Fibroblast of lung (primary cell): ENCODE data around the gene FCN2. TPM values are rescaled to one million over a fixed set of nuclear protein-coding genes. Genes with fewer than 3 reads are reported as not detected.

Source experiments
- DNase-seq, 2 donors: peaks; one replicate each; pipeline versions ENCODE4 v3.0.0 to v3.0.0-alpha.2; 2010; ENCODE audit warnings: low read depth in 2 of 2
- H2AFZ ChIP-seq: 2 replicates; pipeline ENCODE4 v1.5.1; 2012; ENCODE audit warnings: low read length, control low read depth, inconsistent platforms
- H3K27ac ChIP-seq: 2 replicates; pipeline ENCODE4 v1.5.1; 2011; ENCODE audit warnings: low read length, control low read depth; ENCODE audit not compliant: insufficient read depth
- H3K27me3 ChIP-seq: 2 replicates; pipeline ENCODE4 v1.5.1; 2011; ENCODE audit warnings: mild to moderate bottlenecking, low read length; ENCODE audit not compliant: control insufficient read depth, insufficient read depth
- H3K36me3 ChIP-seq: 2 replicates; pipeline ENCODE4 v1.5.1; 2011; ENCODE audit warnings: low read length; ENCODE audit not compliant: control insufficient read depth, insufficient read depth
- H3K4me1 ChIP-seq: 2 replicates; pipeline ENCODE4 v1.5.1; 2011; ENCODE audit warnings: low read length; ENCODE audit not compliant: control insufficient read depth, insufficient read depth; ENCODE audit errors: extremely low read depth
- H3K4me2 ChIP-seq: 2 replicates; pipeline ENCODE4 v1.5.1; 2011; ENCODE audit warnings: low read length, control low read depth; ENCODE audit not compliant: insufficient read depth; ENCODE audit errors: extremely low read depth
- H3K4me3 ChIP-seq, 4 experiments: fragments of 200-600 bp in 1 of 4; sonication (generic) in 1 of 4; replicated peaks in 1 of 4; 2 replicates each; pipeline ENCODE4 v1.5.1; 2011 to 2016; ENCODE audit warnings: low read length in 4 of 4, low read depth in 3 of 4, mild to moderate bottlenecking in 3 of 4, control low read depth in 2 of 4, inconsistent platforms in 1 of 4, mixed read lengths in 1 of 4; ENCODE audit not compliant: insufficient read depth in 1 of 4; ENCODE audit errors: control extremely low read depth in 1 of 4
- H3K79me2 ChIP-seq: 2 replicates; pipeline ENCODE4 v1.5.1; 2012; ENCODE audit warnings: mild to moderate bottlenecking, low read length, inconsistent platforms; ENCODE audit not compliant: control insufficient read depth, insufficient read depth
- H3K9ac ChIP-seq: 2 replicates; pipeline ENCODE4 v1.5.1; 2011; ENCODE audit warnings: mild to moderate bottlenecking, low read length, control low read depth; ENCODE audit not compliant: insufficient read depth
- H3K9me3 ChIP-seq: 2 replicates; pipeline ENCODE4 v1.5.1; 2012; ENCODE audit warnings: low read depth, low read length; ENCODE audit not compliant: control insufficient read depth, insufficient read depth
- H4K20me1 ChIP-seq: 2 replicates; pipeline ENCODE4 v1.5.1; 2011; ENCODE audit warnings: low read length; ENCODE audit not compliant: control insufficient read depth, insufficient read depth; ENCODE audit errors: extremely low read depth
- EZH2 ChIP-seq: IDR thresholded peaks from 2 replicates; pipeline ENCODE4 v1.5.1; 2012; ENCODE audit warnings: low read length, control low read depth, mild to moderate bottlenecking; ENCODE audit errors: missing control alignments
- polyA plus RNA-seq, 2 donors: library from polyadenylated mRNA; depleted of rRNA in 1 of 2; stranded (reverse) in 1 of 2; unstranded in 1 of 2; fragments of >200 nt; gene quantifications; 2 replicates each; pipeline ENCODE4 v1.2.1, GENCODE V29; 2011 to 2012; ENCODE audit warnings: missing spikeins in 1 of 2
- total RNA-seq: library from RNA; depleted of rRNA; stranded (reverse); fragments of >200 nt; gene quantifications from 2 replicates; pipeline ENCODE4 v1.2.1, GENCODE V29; 2014
- TF ChIP-seq, protein P1 (sequence below), 2 donors: IDR thresholded peaks in 1 of 2; conservative IDR thresholded peaks in 1 of 2; 1 replicate in 1 of 2; 2 replicates in 1 of 2; pipeline ENCODE4 v1.5.1; 2011 to 2012; ENCODE audit warnings: low read length in 2 of 2, control low read depth in 1 of 2, inconsistent platforms in 1 of 2, low read depth in 1 of 2, mild to moderate bottlenecking in 1 of 2

Gene FCN2
- total and polyA plus RNA-seq, 2 donors (not counting 1 experiment from before 2014, with no cell fraction given), result not detected

DNA sequence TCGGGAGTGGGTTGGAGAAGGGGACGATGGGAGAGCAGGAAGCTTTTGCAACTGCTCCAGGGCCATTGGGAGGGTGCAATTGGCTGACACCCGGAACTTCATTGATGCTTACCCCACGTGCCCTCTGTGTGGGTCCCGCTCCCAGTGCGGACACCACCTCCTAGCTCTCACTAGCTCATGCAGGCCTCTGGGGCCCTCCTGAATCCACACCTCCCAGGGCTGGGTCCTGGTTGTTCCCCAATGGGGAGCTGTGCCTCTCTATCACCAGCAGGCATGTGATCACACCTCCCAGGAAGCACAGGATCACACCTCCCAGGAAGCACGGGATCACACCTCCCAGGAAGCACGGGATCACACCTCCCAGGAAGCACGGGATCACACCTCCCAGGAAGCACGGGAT lies 32.1 kb upstream of the FCN2 start:
- H3K9ac ChIP-seq, result no peak overlapping the region
- H3K27ac ChIP-seq, result no peak overlapping the region
- no peaks in the 10 kb centered on the region for H3K9me3 ChIP-seq
- H3K79me2 ChIP-seq, result no peaks in the 10 kb centered on the region
- H3K4me3 ChIP-seq, result no peak overlapping the region
- H3K4me2 ChIP-seq, result no peak overlapping the region
- no peaks in the 10 kb centered on the region for H3K4me1 ChIP-seq
- TF ChIP-seq, protein P1, sequence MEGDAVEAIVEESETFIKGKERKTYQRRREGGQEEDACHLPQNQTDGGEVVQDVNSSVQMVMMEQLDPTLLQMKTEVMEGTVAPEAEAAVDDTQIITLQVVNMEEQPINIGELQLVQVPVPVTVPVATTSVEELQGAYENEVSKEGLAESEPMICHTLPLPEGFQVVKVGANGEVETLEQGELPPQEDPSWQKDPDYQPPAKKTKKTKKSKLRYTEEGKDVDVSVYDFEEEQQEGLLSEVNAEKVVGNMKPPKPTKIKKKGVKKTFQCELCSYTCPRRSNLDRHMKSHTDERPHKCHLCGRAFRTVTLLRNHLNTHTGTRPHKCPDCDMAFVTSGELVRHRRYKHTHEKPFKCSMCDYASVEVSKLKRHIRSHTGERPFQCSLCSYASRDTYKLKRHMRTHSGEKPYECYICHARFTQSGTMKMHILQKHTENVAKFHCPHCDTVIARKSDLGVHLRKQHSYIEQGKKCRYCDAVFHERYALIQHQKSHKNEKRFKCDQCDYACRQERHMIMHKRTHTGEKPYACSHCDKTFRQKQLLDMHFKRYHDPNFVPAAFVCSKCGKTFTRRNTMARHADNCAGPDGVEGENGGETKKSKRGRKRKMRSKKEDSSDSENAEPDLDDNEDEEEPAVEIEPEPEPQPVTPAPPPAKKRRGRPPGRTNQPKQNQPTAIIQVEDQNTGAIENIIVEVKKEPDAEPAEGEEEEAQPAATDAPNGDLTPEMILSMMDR (conservative IDR thresholded peaks at IDR 0.05 in 1 of 2, IDR thresholded peaks at IDR 0.05 in 1 of 2; ENCODE audit: low read depth in 1 of 2, low read length in 2 of 2), result no peak
- TF ChIP-seq EZH2, result no peak
- no peak overlapping the region for H2AFZ ChIP-seq
- no peaks in the 10 kb centered on the region for H3K27me3 ChIP-seq
- no peaks in the 10 kb centered on the region for H4K20me1 ChIP-seq
- peaks cover 7% of the 10 kb centered on the region for H3K36me3 ChIP-seq
- no peak for DNase-seq

DNA sequence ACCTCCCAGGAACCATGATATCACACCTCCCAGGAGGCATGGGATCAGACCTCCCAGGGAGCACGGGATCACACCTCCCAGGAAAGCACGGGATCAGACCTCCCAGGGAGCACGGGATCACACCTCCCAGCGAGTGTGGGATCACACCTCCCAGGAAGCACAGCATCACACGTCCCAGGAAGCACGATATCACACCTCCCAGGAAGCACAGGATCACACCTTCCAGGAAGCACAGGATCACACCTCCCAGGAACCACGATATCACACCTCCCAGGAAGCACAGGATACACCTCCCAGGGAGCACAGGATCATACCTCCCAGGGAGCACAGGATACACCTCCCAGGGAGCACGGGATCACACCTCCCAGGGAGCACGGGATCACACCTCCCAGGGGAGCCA lies 30.0 kb upstream of the FCN2 start:
- H3K4me3 ChIP-seq, result no peak overlapping the region
- H3K27ac ChIP-seq, result no peak overlapping the region
- DNase-seq, result no peak
- H3K4me1 ChIP-seq, result no peaks in the 10 kb centered on the region
- H4K20me1 ChIP-seq, result no peaks in the 10 kb centered on the region
- no peak overlapping the region for H2AFZ ChIP-seq
- H3K9ac ChIP-seq, result no peak overlapping the region
- no peaks in the 10 kb centered on the region for H3K79me2 ChIP-seq
- H3K36me3 ChIP-seq, result peaks cover under 1% of the 10 kb centered on the region
- no peak overlapping the region for H3K4me2 ChIP-seq
- H3K9me3 ChIP-seq, result no peaks in the 10 kb centered on the region
- no peaks in the 10 kb centered on the region for H3K27me3 ChIP-seq
- no peak for TF ChIP-seq EZH2
- TF ChIP-seq, protein P1 (conservative IDR thresholded peaks at IDR 0.05 in 1 of 2, IDR thresholded peaks at IDR 0.05 in 1 of 2; ENCODE audit: low read depth in 1 of 2, low read length in 2 of 2), result no peak

DNA sequence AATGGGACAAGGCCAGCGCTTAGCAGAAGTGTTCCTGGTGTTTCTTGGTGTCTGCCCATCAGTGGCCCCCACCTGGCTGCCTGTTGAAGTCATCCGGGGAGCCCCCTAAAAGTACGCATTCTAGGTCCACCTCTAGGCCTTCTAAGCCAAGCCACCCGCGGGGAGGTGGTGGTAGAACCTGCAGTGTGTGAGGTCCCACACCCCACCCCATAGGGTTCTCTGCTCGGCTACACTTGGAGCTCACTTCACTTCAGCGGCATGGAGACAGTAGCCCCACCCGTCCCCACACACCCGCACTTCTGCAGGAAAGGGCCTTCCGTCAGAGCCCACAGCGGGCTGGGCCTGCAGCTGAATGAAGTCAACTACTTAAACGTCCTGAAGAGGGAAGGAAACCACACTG lies 29.6 kb upstream of the FCN2 start:
- Histone ChIP-seq H3K4me2 (no peak overlapping the region), H3K4me3 (no peak overlapping the region), H3K9me3 (no peaks in the 10 kb centered on the region), H3K9ac (no peak overlapping the region), H2AFZ (no peak overlapping the region), H3K27me3 (no peaks in the 10 kb centered on the region), H4K20me1 (no peaks in the 10 kb centered on the region), H3K27ac (no peak overlapping the region), H3K4me1 (no peaks in the 10 kb centered on the region), H3K36me3 (no peaks in the 10 kb centered on the region), H3K79me2 (no peaks in the 10 kb centered on the region)
- no peak for DNase-seq
- TF ChIP-seq EZH2, result no peak
- TF ChIP-seq, protein P1 (conservative IDR thresholded peaks at IDR 0.05 in 1 of 2, IDR thresholded peaks at IDR 0.05 in 1 of 2; ENCODE audit: low read depth in 1 of 2, low read length in 2 of 2), result no peak
